Activated CD4-positive, alpha-beta T cell treated with anti-CD3 and anti-CD28 coated beads, Interleukin-2, amount 50 U/mL, for 24 hours (primary cell): ENCODE measurements around the gene KLF9.
A peak's percentile ranks its signal among the peaks of the same experiment; 100 is the strongest.

Experiments used
- DNase-seq, 2 donors: peaks; one replicate each; pipeline ENCODE4 v3.0.0-alpha.2; 2020; ENCODE audit warnings: low read depth in 1 of 2, low spot score in 1 of 2

Gene KLF9

GRCh38 chr9:70413799-70414775 lies at the start of gene KLF9:
KLF9 (minus strand) TSS chr9:70414657; CDS start chr9:70413363, 1,294 bp downstream.
- peak; percentile 66 to 90 for DNase-seq

- no peak for DNase-seq
These were observed 49.4 kb upstream of the KLF9 start for GRCh38 chr9:70463877-70464276.

GRCh38 chr9:70462300-70462699 lies 47.8 kb upstream of the KLF9 start:
- no peak for DNase-seq

DNA sequence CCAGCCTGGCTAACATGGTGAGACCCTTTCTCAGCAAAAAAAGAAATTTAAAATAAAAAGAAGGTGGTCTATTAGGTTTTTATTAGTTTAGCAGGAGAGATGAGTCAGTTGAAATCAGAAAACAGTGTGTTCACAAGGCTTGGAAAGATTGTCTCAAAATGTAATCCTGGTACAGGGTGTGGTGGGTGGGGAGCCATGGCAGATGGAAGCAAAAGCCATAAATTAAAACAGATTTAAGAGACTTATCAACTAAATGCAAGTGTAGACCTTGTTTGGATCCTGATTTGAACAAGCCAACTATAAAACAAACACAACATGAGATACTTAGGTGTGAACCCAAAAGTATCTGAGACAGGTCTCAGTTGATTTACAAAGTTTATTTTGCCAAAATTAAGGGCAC lies 42.8 kb upstream of the KLF9 start:
- DNase-seq, result no peak

DNA sequence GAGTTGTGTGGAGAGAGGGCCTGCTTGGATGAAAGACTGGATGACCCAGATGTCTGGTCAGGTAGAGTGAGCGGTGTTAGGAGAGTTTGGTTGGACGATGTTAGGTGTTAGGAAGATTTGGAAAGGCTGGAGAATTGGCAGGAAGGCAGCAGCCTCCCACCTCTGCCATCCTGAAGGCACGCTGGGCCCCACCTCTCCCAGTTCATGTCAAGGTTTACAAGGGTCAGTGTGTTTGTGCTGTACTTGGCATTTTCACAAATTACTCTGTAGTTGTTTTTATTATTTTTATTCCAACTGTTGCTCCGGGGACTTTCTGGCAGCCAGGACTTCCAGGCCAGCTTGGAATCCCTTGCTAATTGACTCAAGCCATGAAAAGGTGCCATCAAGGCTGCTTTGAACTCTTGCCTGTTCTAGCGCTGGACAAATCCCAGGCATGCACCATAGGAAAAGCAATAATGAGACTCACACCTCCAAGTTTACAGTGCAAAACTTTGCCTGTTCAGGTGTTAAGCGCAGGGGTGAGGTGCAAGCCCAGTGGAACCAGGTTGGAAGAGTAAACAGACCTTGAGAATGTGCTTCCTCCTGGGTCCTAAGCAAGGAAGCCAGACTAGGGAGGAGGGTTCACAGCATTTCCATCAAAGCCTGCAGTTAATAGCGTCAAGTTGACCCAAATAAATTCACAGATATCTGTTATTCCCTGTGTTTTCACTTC lies 41.7 kb upstream of the KLF9 start:
- no peak for DNase-seq

DNA sequence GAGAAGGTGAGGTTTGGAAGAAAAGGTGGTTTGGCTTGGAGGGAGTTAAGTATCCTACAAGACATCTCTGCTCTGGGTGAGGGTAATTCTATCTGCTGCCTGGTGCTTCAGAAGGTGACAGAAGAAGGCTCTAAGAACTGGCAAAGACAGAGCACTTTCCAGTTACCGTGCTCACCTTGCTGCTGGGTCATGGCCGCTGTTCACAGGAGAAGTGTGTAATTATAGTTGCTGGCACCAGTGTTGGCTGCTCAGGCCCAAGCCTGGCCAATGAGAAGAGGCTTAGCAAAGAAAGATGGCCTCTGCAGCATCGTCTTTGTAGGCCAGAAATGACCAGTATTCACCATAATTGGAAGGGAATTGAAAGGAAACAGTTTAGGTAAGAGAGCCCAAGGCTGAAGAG lies 37.9 kb upstream of the KLF9 start:
- no peak for DNase-seq

DNA sequence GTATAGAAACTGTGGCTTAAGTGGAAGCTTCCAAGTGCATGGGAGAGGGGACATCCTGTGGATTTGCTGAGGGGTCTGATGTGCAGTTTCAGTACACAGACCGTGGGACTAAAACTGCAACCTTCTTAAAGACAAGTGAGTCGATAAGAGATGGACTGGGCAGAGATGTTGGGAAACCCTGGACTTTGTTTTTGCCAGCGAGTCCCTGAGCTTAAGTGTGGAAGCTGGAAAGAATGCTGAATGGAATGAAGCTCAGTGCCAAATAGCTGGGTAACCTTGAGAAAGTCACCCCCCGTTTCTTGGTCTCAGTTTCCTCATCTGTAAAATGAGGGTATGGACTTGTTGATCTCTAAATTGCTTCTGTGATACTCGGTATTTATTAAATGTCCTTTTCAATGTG lies 37.3 kb upstream of the KLF9 start:
- no peak for DNase-seq

- DNase-seq, result no peak
These were observed 36.3 kb upstream of the KLF9 start for GRCh38 chr9:70450738-70451137.

DNA sequence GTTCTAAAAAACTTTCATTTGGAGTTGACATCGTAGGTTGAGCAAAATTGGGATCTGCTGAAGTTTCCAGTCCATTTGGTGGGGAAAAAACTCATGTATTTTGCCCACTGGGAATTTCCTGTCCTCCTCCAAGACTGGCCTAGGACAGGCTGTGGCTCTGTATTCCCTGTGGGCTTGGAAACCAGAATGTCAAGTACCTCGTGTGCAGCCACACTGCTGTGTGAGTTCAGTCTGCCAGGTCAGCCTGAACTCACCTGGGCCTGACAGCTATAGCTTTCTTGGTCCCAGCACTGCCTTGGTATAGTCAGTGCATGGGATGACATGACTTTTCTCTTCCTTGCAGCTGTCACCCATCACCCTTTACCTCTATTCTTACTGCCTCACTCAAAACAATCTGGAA lies 35.0 kb upstream of the KLF9 start:
- no peak for DNase-seq

GRCh38 chr9:70448919-70449318 lies 34.5 kb upstream of the KLF9 start:
- DNase-seq, result no peak

GRCh38 chr9:70444904-70445303 lies 30.4 kb upstream of the KLF9 start:
- DNase-seq, result no peak

GRCh38 chr9:70442328-70442848 lies 27.9 kb upstream of the KLF9 start:
- DNase-seq, result no peak

- DNase-seq, result no peak
These were observed 27.2 kb upstream of the KLF9 start for GRCh38 chr9:70441622-70442021.

- no peak for DNase-seq
These were observed 25.7 kb upstream of the KLF9 start for GRCh38 chr9:70439991-70440706.

GRCh38 chr9:70438341-70438928 lies 24.0 kb upstream of the KLF9 start:
- no peak for DNase-seq

DNA sequence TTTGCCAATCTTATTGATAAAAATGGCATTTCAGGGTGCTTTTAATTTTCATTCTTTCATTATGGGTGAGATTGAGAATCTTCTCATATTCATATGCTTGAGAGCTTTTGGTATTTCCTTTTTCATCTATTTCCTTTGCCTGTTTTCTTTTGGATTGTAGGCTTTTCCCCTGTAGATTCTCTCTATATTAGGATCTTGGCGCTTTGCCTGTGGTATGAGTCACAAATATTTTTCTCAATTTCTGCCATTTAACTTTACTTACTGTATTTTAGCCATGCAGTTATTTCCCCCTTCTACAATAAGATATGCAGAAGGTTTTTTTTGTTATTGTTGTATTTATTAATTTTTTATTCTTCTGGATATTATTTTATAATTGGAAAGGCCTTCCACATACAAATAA lies 21.5 kb upstream of the KLF9 start:
- DNase-seq, result no peak

DNA sequence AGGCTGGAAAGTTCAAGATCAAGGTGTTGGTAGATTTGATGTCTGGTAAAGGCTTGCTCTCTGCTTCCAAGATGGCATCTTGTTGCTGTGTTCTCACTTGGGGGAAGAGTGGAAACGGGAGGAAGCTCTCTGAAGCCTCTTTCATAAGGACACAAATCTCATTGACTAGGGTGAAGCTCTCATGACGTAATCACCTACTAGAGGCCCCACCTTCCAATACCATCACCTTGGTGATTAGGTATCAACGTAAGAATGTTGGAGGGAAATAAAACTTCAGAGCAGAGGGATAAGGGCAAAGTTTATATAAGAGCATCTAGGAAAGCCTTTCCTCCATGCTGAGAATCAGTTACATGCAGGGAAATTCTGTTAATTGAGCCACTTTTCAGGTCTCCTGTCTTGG lies 15.4 kb upstream of the KLF9 start:
- DNase-seq, result no peak

GRCh38 chr9:70428781-70429180 lies 14.3 kb upstream of the KLF9 start:
- DNase-seq, result no peak

DNA sequence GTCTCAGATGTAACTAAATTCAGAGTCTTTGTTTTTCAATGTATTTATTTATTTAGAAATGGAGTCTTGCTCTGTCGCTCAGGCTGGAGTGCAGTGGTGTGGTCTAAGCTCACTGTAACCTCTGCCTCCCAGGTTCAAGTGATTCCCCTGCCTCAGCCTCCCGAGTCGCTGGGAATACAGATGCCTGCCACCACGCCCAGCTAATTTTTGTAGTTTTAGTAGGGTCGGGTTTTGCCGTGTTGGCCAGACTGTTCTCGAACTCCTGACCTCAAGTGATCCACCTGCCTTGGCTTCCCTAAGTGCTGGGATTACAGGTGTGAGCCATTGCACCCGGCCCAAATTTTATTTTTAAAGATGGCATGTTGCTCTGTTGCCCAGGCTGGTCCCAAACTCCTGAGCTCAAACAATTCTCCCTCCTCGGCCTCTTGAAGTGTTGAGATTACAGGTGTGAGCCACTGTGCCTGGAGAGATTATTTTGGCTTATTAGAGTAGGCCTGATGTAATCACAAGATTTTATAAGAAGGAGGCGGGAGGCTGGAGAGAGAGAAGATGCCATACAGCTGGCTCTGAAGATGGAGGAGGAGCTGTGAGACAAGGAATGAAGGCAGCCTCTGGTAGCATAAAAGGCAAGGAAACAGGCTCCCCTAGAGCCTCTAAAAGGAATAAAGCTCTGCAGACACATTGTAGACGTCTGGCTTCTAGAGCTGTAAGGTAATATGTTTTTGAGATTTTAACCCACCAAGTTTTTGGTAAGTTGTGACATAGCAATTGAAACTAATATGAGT lies 12.9 kb upstream of the KLF9 start:
- DNase-seq, result no peak

DNA sequence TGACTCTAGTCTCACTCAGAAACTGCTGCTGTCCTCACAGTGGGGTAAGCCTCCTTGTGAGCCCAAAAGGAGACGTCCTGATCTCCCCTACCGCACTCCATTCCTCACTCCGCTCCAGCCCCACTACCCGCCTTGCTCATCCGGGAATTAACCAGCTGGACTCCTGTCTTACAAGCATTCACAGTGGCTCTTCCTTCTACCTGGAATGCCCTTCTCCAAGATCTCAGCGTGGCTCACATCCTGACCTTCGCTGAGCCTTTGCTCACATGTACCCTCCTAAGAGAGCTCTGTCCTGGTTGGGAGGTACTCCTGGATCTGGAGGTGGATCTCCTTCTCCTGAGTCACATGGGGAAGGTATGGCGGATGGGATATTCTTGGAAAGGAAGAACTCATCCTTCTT lies 10.7 kb upstream of the KLF9 start:
- DNase-seq, result no peak
